Middle frontal gyrus (tissue), 1 donor: Measurements from ENCODE around the gene ZSCAN21.
"Not testable (repeated sequence)": the region's sequence is repeated elsewhere in the genome, so short reads cannot be mapped to it uniquely, and the experiment has no call there.

Experiments used
- DNase-seq: peaks from one replicate; pipeline ENCODE4 v3.0.0-alpha.2; 2015; ENCODE audit warnings: low spot score; ENCODE audit errors: extremely low spot score

Gene ZSCAN21

DNA sequence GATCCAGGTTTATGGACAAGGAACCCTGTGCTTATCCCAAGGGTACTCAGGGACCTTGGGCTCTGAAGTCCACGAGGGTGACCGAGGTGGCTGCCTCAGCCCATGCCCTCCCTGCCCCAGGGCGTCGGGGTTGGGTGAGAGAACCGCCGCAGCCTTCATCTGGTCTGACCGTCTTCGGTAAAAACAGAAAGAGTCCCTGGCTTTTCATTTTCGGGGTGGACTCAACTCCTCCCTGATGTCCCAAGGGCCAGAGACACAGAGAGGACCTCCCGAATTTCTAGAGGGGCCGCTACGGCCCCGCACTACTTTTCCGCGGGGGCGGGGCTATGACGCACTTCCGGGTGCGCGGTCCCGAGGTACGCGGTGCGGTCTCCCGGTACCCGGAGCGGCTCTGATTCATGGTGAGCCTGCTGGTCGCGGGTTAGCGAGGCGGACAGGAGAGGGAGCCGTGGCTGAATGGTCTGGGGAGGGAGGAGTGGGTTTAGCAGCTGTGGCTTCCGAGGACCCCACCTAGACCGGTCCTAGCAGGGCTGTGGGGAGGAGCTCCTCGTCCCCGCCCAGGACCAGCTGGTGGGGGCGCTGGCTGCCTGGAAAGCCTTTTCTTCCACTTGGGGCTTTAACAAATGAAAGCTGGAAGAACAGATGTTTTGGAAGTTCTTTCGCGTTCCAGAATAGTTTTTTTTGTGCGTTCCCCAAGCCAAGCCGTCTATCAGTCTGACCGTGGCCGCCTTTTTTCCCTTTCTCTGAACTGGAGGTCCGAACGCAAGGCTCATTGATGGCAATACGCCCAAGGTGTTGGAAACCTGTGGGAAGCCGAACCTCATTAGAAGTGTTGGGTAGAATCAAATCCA lies at the start of gene ZSCAN21:
ZSCAN21 (plus strand) TSS at position 334 of the 851 bp plus-strand sequence. CDS start 7,233 bp downstream, outside the sequence.
- peak; percentile 76 for DNase-seq

DNA sequence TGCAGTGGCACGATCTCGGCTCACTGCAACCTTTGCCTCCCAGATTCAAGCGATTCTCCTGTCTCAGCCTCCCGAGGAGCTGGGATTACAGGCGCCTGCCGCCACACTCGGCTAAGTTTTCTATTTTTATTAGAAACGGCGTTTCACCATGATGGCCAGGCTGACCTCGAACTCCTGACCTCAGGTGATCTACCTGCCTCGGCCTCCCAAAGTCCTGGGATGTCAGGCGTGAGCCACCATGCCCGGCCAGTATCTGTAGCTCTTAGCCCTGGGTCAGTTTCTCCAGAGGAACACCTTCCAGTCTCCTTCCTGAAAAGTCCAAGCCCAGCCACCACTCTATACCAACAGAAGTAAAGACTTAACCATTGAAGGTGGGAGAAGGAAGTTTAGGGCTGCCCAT lies 49.3 kb upstream of the ZSCAN21 start:
- DNase-seq, result no peak

DNA sequence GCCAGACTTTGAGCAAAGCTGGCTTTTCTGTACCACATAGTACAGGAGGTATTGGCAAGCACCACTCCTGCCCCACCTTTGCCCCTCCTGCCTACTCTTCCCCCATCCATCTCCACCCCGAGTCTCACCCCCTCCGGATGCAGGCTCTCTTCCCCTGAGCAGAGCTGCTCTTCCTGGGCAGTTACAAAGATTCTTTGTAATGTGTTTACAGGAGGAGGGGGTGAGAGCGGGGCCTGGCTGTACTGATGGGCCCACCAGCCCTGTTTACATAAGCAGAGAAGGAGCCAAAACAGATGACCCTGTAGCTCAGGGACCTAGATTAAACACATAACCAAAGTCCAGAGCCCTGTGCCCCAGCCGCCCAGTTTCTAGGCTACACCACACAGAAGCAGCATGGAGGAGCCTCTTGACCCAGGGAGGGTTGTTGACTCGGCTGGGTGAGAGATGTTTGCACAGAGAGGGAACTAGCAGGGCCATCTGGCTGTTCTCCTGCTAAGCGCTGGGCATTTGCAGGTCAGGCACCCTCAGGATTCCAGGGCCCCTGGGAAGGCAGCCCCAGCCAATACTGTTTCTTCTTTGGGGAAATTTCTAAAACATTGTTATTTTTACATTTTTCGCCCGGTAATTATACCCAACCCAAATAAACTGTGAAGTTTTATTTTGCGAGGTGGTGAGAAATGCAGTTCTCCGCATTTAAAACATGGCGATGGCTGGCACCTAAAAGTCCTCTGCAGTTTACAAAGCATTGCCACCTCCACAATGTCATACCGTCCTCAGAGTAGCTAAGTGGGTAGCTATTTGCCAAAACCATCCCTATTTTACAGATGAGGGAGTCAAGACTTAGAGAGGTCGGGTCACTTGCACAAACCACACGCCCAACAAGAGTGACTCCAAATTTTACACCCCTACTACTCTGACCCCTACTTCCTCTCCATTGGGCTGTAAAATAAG lies 45.6 kb upstream of the ZSCAN21 start:
- DNase-seq, result no peak

DNA sequence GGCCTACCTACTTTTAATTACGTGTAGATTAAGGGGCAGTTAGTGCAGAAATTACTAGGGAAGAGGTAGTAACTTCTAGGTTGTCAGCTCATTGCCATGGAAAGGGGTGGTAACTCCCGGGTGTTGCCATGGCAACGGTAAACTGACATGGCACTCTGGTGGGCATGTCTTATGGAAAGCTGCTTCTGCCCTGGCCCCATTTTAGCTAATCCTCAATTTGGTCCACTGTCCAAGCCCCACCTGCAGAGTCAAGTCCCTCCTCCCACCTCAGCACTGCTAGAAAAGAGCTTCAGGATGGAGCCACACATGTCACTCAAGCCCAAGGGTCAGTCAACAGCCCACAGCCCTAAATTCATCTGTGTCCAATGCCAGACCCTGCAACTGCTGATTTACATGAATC lies 41.7 kb upstream of the ZSCAN21 start:
- no peak for DNase-seq

DNA sequence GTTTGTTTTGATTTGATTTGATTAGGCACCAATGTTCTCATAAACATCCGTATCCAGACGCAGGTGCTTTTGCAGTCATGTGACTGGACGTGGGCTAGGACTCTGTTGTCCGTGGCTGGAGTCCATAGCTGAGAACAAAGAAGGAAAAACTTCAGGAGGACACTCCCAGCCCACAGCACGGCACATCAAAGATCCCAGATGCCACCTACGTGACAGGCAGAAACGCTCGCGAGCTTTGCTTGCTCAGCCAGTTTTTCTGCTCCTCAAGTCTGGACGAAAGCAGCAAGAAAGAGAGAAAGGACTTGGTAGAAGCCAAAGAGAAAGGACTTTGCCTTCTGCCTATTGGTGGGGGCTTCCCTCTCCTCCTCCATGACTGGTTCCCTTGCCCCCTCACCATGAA lies 41.0 kb upstream of the ZSCAN21 start:
- no peak for DNase-seq

DNA sequence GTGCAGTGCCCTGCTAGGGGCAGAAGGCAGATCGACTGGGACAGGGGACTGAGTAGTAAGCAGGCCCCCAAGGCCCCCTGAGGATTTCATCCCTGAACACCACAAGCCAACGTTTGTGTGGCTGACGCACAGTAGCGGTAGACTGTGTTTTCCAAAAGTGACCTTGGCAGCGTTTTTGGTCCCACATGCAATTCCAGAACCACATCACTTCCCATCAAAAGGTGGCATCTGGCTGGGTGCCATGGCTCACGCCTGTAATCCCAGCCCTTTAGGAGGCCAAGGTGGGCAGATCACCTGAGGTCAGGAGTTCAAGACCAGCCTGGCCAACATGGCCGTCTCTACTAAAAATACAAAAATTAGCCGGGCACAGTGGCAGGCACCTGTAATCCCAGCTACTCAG lies 39.6 kb upstream of the ZSCAN21 start:
- not testable (repeated sequence) for DNase-seq

DNA sequence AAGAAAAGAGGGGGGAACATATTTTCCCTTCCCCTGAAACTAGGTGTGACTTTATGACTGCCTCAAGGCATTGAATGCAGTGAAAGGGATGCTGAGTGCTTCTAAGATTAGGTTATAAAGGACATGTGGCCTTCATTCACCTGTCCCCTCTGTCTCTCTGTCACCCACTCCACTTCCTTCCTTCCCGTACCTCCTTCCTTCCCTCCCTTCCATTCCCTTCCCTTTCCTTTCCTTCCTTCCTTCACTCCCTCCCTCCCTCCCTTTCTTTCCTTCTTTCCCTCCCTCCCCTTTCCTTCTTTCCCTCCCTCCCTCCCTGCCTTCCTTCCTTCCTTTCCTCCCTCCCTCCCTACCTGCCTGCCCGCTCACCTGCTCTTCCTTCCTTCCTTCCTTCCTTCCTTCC lies 38.7 kb upstream of the ZSCAN21 start:
- DNase-seq, result no peak

DNA sequence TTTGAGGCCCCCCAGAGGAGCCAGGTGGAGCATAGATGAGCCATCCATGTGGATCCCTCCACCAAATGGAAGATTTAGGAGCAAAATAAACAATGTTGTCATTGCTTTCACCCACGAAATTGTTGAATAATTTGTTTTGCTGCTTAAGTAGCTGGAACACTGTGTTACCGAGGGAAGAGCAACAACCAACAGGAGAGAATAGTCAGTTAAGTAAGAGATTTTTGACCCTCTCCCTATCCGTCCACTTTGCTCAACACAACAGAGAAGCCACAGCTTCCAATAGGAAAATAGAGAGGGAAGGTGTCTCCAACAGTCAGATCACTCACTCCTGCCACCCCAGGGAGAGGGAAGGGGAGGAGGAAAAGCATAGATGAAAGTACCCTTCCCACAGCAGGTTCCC lies 38.1 kb upstream of the ZSCAN21 start:
- no peak for DNase-seq

DNA sequence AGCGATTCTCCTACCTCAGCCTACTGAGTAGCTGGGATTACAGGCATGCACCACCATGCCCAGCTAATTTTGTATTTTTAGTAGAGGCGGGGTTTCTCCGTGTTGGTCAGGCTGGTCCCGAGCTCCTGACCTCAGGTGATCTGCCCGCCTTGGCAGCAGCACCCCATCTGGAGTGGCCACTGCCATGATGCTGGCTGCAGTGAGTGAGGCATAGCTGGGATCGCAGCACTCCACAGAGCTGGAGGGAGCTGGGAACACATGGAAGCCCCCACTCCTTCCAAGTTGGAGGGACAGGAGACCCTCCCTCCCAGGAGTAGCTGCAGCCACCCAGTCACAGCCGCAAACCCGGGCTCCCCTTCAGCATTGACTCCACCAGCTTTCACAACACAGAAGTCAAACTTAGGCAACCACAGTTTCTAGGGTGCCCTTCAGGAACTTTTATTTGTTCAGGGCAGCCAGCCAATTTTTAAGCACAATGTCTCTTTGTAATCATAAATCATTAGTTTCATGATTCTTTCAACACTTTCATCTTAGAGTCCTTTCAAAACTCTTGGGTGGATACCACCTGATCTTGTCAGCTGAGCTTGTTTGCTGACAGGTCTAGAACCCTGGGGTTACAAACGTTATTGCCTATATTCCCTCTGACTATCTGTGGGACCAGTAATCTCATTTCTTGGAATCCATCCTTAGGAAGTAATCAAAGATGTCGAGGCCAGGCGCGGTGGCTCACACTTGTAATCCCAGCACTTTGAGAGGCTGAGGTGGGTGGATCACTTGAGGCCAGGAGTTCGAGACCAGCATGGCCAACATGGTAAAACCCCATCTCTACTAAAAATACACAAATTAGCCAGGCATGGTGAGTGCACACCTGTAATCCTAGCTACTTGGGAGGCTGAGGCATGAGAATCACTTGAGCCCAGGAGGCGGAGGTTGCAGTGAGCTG lies 36.9 kb upstream of the ZSCAN21 start:
- not testable (repeated sequence) for DNase-seq

DNA sequence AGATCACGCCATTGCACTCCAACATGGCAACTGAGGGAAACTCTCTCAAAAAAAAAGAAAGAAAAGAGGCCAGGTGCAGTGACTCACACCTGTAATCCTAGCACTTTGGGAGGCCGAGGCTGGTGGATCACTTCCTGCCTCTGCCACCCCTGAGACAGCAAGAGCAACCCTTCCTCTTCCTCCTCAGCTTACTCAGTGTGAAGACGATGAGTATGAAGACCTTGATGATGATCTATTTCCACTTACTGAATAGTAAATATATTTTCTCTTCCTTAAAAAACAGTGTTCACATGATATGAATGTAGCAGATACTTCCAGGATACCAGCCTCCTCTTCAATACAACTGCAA lies 36.3 kb upstream of the ZSCAN21 start:
- DNase-seq, result no peak

DNA sequence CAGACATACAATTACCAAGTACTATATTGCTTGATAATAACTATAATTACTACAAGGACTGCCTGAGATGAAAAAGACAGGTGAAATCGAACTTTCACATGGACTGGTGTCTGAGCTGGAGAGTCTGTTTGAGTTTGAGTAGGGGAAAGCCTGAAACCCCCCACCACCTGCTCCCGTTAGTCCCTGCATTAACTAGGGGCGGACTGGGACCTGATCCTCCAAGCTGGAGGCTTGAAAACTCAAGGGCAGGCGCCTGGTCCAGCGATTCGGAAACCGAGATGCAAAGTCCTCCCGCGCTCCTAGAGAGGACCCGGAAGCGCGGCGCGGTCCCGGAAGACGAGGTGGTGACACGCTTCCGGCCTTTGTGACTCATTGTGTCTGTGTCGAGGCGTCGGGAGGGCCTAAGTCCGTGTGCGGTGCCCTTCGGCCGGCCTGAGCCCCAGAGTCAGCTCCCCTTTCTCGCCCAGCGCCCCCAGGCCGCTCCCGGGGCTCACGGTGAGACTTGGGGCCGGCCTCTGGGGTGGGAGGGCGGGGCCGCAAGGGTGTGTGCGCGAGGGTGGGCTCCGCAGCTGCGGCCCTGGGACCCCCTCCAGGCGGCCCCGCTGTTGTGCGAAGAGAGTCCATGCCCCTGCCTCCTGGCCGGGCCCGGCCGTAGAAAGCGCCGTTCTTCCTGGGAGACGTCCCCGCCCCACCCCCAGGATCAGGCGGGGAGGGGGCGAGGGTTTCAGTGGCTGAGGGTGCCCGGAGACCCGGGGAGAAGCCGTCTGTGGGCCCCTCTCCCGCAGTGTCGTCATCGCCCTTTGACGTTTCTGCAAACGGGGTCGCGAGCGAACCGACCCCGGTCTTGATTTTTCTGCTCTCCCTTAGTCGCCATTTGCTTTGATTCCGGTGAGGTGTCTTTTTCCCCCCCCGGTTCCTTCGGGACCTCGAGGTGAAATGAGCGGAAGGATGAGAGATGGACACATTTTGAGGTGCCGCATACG lies 34.1 kb upstream of the ZSCAN21 start, which contains the start of gene ZKSCAN1:
ZKSCAN1 (plus strand) TSS at position 365 of the 983 bp plus-strand sequence. CDS start 7,911 bp downstream, outside the sequence.
- DNase-seq, result peak; percentile 87

DNA sequence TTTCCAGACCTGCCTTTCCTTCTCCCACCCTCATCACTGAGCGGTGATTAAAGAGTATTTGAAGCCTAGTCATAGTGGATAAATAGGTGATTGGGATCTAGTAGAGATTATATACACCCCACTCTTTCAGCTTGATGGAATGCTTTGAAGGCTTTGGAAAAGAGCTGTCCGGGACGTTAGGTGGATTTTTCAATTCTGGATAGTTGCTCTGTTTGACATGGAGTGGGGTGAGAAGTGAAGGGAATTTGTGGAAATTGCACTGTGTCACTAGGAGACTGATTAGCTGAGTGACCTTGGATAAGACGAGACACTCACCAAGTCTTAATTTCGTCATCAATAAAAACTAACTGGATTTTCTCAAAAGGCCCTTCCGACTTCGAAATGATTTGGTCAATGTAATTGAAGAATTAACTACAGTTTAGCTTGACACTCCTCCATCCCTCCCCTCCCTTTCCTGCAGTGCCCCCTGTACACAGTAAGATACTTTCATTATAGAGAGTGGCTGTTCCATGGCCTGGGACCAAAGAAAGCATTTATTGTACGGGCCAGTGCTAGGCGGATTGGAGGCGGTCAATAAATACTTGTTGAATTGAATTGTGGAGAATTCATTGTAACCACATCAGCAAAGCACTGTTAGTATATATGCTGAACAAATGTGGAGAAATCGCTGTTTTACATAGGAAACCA lies 33.2 kb upstream of the ZSCAN21 start:
- DNase-seq, result peak; percentile 56

DNA sequence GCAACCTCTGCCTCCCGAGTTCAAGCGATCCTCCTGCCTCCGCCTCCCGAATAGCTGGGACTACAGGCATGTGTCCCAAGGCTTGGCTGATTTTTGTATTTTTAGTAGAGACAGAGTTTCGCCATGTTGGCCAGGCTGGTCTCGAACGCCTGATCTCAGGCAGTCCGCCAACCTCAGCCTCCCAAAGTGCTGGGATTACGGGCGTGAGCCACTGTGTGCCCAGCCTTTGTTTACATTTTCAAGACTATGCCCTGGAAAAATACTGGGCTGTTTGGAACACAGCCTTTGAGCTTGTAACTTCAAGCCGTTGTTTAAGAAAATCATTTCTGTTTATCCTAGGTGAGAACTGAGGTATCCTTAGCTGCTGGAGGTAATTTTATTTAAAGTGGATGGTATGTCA lies 32.3 kb upstream of the ZSCAN21 start:
- DNase-seq, result no peak

DNA sequence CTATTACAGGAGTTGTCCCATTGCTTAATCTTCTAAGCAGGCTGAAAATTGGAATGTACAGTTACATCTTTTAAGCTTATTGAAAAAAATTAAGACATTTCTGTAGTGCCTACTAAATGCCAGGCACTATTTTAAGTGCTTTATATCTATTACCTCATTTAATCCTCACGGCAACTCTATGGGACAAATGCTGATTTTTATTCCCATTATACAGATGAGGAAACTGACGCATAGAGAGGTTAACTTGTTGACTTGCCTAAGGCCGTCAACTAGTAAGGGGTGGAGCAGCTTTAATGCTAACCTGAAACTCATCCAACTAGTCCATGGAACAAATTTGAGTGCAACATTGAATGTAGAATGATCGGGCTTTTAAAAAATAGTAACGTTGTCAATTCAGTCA lies 31.7 kb upstream of the ZSCAN21 start:
- DNase-seq, result no peak

DNA sequence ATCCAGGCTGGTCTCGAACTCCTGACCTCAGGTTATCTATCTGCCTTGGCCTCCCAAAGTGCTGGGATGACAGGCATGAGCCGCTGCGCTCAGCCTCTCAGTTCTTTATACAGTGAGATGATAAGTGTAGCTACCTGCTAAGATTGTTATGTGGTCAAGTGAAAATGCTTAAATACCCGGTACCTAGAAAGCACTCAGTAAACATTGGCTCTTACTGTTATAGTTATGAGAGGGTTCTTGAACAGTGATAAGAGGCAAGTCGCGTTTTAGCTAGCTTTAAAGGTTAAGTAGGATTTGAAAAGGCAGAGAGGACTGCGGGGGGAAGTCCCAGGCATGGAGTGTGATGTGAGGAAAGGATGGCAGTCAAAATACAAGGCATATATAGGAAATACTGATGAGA lies 29.7 kb upstream of the ZSCAN21 start:
- DNase-seq, result no peak

DNA sequence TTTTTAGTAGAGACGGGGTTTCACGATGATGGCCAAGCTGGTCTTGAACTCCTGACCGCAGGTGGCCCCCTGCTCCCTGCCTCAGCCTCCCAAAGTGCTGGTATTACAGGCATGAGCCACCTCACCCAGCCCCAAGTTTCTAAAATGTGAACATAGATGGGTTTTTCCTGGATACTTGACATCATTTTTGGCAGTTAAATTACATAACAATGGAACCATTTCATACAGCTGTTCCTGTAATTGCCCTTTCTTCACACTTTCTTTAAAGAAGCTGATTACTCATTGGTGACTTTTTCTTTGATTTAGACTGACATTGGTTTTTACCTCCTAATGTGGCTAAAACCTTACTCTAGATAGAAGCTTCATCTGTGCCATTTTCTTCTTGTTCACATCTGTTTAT lies 28.3 kb upstream of the ZSCAN21 start:
- DNase-seq, result no peak

DNA sequence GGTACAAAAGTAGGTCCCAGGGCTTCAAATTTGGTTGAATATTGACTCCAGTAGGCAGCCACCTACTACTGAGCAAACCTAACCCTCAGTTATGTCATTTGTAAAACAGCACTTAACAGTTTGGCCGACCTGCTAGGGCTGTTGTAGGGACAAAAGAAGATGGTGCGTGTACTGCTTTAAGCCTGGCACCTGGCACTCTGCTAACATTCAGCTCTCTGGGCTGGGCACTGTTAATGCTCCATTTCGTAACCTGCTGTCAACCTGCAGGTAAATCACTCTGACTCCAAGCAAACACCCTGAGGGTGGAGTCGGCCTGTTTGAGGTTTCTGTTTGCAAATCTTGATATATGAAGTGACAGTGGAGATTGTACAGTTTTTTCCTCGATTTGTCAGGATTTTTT lies 27.0 kb upstream of the ZSCAN21 start:
- no peak for DNase-seq

DNA sequence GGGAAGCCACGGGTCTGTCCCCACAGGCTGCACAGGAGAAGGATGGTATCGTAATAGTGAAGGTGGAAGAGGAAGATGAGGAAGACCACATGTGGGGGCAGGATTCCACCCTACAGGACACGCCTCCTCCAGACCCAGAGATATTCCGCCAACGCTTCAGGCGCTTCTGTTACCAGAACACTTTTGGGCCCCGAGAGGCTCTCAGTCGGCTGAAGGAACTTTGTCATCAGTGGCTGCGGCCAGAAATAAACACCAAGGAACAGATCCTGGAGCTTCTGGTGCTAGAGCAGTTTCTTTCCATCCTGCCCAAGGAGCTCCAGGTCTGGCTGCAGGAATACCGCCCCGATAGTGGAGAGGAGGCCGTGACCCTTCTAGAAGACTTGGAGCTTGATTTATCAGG lies 26.0 kb upstream of the ZSCAN21 start:
- DNase-seq, result no peak

DNA sequence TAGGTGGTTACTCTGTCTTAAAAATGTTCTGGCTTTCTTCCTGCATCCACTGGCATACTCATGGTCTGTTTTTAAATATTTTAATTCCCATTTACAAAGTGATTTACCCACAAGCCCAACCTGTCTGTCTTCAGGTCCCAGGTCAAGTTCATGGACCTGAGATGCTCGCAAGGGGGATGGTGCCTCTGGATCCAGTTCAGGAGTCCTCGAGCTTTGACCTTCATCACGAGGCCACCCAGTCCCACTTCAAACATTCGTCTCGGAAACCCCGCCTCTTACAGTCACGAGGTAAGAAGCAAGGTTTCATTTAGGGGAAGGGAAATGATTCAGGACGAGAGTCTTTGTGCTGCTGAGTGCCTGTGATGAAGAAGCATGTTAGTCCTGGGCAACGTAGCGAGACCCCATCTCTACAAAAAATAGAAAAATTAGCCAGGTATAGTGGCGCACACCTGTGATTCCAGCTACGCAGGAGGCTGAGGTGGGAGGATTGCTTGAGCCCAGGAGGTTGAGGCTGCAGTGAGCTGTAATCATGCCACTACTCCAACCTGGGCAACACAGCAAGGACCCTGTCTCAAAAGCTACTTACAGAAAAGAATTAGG lies 25.5 kb upstream of the ZSCAN21 start:
- DNase-seq, result no peak
